PC-9 (cell line): ENCODE data around the gene RPGRIP1L.

Experiments
- CTCF ChIP-seq: fragments of 200-600 bp; sonication (generic); conservative IDR thresholded peaks from 2 replicates; pipeline ENCODE4 v1.6.1; 2017; ENCODE audit warnings: mixed run types, antibody characterized with exemption, mild to moderate bottlenecking, moderate library complexity
- EZH2 ChIP-seq: fragments of 200-600 bp; sonication (generic); IDR thresholded peaks from 2 replicates; pipeline ENCODE4 v1.8.0; 2017; ENCODE audit warnings: antibody characterized with exemption, low read depth

DNA sequence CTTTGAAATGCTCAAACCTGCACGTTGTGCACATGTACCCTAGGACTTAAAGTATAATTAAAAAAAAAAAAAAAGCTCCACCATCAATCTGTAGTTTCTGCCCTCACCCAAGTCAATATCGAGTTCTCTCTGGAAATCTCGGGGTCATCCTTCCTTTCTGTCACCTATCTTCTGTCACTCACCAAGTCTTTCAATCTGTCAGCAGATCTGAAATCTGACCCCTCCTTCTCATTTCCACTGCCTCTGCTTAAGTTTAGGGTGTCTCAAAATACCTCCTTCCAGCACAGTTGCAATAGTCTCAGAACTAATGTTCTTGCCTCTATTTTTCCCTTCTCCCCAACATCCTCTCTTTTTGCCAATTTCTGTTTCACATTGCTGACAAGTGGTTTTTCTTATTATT lies 32.6 kb upstream of the RPGRIP1L start:
- TF ChIP-seq CTCF (no peak), EZH2 (no peak)
